GM21737 (cell line): Measurements from ENCODE around the gene FAM193A.

Experiments
- ATAC-seq: cut with Tn5 transposase; IDR thresholded peaks from one replicate; pipeline ENCODE4 v1.9.1; 2021; ENCODE audit warnings: mild to moderate bottlenecking, moderate library complexity; ENCODE audit not compliant: unreplicated experiment

The FAM193A gene

GRCh38 chr4:2688281-2688680 is 151.8 kb downstream of the FAM193A start:
- ATAC-seq = no peak

- ATAC-seq = no peak
Observed at GRCh38 chr4:2688697-2689096, 152.2 kb downstream of the FAM193A start.

GRCh38 chr4:2689114-2689513 is 152.7 kb downstream of the FAM193A start:
- no peak for ATAC-seq

GRCh38 chr4:2689825-2690700 is 153.6 kb downstream of the FAM193A start:
- ATAC-seq = peak; percentile 53

- no peak for ATAC-seq
Observed at GRCh38 chr4:2691313-2691712, 154.9 kb downstream of the FAM193A start.

GRCh38 chr4:2691952-2692435 is 155.5 kb downstream of the FAM193A start:
- ATAC-seq = no peak

GRCh38 chr4:2694691-2695090 is 158.2 kb downstream of the FAM193A start:
- no peak for ATAC-seq

GRCh38 chr4:2695346-2696060 is 159.1 kb downstream of the FAM193A start:
- ATAC-seq = no peak

- peak; percentile 89 for ATAC-seq
Observed at GRCh38 chr4:2696423-2696822, 160.0 kb downstream of the FAM193A start.

GRCh38 chr4:2697995-2698414 is 161.6 kb downstream of the FAM193A start:
- ATAC-seq = no peak

- ATAC-seq = no peak
Observed at GRCh38 chr4:2698504-2698903, 162.1 kb downstream of the FAM193A start.

GRCh38 chr4:2698951-2699505 is 162.6 kb downstream of the FAM193A start:
- no peak for ATAC-seq

GRCh38 chr4:2699534-2699933 is 163.1 kb downstream of the FAM193A start:
- no peak for ATAC-seq

- no peak for ATAC-seq
Observed at GRCh38 chr4:2700031-2700430, 163.6 kb downstream of the FAM193A start.

GRCh38 chr4:2702361-2702760 is 165.9 kb downstream of the FAM193A start:
- no peak for ATAC-seq

GRCh38 chr4:2702770-2703169 is 166.3 kb downstream of the FAM193A start:
- no peak for ATAC-seq

- no peak for ATAC-seq
Observed at GRCh38 chr4:2712261-2712842, 175.9 kb downstream of the FAM193A start.

- no peak for ATAC-seq
Observed at GRCh38 chr4:2713337-2713736, 176.9 kb downstream of the FAM193A start.

GRCh38 chr4:2714061-2714770 is 177.8 kb downstream of the FAM193A start:
- ATAC-seq = no peak

GRCh38 chr4:2714918-2715317 is 178.5 kb downstream of the FAM193A start:
- ATAC-seq = no peak

GRCh38 chr4:2715426-2715825 is 179.0 kb downstream of the FAM193A start:
- ATAC-seq = no peak
